HepG2 (cell line): Measurements from ENCODE around the gene SH3BP5.

Source experiments
- ATM ChIP-seq: fragments of 450-650 bp; IDR thresholded peaks from 2 replicates; pipeline ENCODE4 v1.7.1; 2017; ENCODE audit warnings: mild to moderate bottlenecking, borderline replicate concordance
- ELF4 ChIP-seq: sonication (generic); formaldehyde crosslinking; IDR thresholded peaks from 2 replicates; pipeline ENCODE4 v1.5.0; 2020; ENCODE audit warnings: missing genetic modification reagents, mild to moderate bottlenecking, moderate library complexity, borderline replicate concordance
- EZH2 ChIP-seq: conservative IDR thresholded peaks from 2 replicates; pipeline ENCODE4 v1.6.1; 2012; ENCODE audit warnings: mild to moderate bottlenecking, low read depth, low read length, moderate library complexity
- HBP1 ChIP-seq: IDR thresholded peaks from 2 replicates; pipeline ENCODE4 v1.6.1; 2016; ENCODE audit warnings: low read depth, control low read depth
- NFAT5 ChIP-seq: sonication (generic); formaldehyde crosslinking; IDR thresholded peaks from 2 replicates; pipeline ENCODE4 v1.4.0; 2020; ENCODE audit warnings: missing genetic modification reagents
- RBFOX2 ChIP-seq: fragments of 200-400 bp; formaldehyde crosslinking; IDR thresholded peaks from 2 replicates; pipeline ENCODE4 v1.6.1; 2017; ENCODE audit warnings: low read depth, mild to moderate bottlenecking, low read length
- RFXAP ChIP-seq: sonication (generic); formaldehyde crosslinking; IDR thresholded peaks from 2 replicates; pipeline ENCODE4 v1.4.0; 2020; ENCODE audit warnings: missing genetic modification reagents, borderline replicate concordance
- ZBTB7B ChIP-seq: sonication (generic); formaldehyde crosslinking; IDR thresholded peaks from 2 replicates; pipeline ENCODE4 v1.4.0; 2020; ENCODE audit warnings: missing genetic modification reagents
- ZC3H4 ChIP-seq: sonication (generic); formaldehyde crosslinking; IDR thresholded peaks from 2 replicates; pipeline ENCODE4 v1.4.0; 2020; ENCODE audit warnings: missing genetic modification reagents, borderline replicate concordance

GRCh38 chr3:15277861-15278500 is 54.4 kb downstream of the SH3BP5 start:
- no peak for TF ChIP-seq ATM
- TF ChIP-seq ZC3H4 (CRISPR knock-in tag), result no peak
- no peak for TF ChIP-seq ELF4 (CRISPR knock-in tag)
- TF ChIP-seq EZH2, result no peak
- no peak for TF ChIP-seq HBP1 (CRISPR knock-in tag)
- TF ChIP-seq NFAT5, result no peak
- no peak for TF ChIP-seq RFXAP (CRISPR knock-in tag)
- TF ChIP-seq ZBTB7B (CRISPR knock-in tag), result no peak
- no peak for TF ChIP-seq RBFOX2
